ENCODE measurements around the gene CIT.
"Not testable (repeated sequence)": the region's sequence is repeated elsewhere in the genome, so short reads cannot be mapped to it uniquely, and the experiment has no call there.

Gene CIT, protein sequence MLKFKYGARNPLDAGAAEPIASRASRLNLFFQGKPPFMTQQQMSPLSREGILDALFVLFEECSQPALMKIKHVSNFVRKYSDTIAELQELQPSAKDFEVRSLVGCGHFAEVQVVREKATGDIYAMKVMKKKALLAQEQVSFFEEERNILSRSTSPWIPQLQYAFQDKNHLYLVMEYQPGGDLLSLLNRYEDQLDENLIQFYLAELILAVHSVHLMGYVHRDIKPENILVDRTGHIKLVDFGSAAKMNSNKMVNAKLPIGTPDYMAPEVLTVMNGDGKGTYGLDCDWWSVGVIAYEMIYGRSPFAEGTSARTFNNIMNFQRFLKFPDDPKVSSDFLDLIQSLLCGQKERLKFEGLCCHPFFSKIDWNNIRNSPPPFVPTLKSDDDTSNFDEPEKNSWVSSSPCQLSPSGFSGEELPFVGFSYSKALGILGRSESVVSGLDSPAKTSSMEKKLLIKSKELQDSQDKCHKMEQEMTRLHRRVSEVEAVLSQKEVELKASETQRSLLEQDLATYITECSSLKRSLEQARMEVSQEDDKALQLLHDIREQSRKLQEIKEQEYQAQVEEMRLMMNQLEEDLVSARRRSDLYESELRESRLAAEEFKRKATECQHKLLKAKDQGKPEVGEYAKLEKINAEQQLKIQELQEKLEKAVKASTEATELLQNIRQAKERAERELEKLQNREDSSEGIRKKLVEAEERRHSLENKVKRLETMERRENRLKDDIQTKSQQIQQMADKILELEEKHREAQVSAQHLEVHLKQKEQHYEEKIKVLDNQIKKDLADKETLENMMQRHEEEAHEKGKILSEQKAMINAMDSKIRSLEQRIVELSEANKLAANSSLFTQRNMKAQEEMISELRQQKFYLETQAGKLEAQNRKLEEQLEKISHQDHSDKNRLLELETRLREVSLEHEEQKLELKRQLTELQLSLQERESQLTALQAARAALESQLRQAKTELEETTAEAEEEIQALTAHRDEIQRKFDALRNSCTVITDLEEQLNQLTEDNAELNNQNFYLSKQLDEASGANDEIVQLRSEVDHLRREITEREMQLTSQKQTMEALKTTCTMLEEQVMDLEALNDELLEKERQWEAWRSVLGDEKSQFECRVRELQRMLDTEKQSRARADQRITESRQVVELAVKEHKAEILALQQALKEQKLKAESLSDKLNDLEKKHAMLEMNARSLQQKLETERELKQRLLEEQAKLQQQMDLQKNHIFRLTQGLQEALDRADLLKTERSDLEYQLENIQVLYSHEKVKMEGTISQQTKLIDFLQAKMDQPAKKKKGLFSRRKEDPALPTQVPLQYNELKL (N-terminal part only)

DNA sequence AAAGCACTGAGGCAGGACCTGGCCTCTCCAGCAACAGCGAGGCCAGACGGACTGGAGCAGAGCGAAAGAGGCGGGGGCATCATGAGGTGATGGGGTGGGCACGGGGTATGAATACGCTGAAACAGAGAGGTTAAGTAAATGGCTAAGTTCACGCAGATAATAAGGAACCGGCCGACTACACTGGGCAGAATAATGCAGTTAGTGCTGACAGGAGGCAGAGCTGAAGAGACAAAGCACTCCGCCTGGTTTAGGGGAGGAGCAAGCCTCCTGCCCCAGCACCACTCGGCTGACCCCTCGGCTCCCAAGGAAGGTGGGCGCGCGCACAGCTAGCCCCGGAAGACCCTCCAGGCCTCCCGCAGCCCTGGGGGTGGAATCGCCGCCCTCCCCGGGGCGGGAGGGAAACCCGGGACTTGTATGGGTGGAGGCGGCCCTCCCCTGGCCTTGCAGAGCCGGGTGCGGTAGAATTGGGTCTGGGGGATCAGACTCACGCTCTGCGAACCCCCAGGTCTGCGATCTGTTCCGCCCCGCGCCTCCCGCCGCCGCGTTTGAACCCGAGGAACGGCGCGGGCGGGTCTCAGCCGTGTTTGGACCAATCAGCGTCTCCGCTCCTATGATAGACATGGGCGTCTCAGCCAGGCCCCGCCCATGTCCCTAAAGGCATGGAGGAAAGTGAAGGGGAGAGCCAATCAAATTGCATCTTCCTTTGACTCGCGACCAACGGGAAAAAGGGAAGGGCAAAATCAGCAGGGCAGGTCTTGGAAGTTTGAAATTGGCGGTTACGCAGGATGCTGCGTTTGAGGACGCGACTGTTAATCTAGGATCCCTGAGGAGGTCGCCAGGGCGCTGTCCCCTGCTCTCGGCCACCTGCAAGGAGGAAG lies at the start of gene CIT:
Gene CIT (minus strand): TSS at position 560 of the 878 bp plus-strand sequence. CDS start 1,152 bp downstream, outside the sequence.
- peak; percentile 69 for DNase-seq (ENCODE audit: low read depth)

DNA sequence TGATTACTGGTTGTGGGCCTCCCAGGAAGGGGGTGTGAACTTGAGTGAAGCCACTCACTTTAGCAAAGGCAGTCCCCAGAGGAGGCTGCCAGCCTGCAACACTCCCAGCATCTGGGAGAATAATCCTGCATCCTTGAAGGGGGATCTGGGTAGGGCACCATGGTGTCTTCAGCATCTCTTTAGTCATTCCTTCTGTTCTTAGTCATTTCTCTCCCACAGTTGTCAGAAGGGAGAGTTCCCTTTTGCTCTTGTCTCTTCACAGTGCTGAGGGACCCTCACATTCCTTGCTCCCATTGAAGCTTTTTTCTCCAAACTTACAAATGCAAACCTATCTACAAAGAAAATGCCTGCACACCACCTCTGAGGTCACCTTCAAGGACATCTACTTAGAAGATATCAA lies 48.1 kb upstream of the CIT start:
- DNase-seq (ENCODE audit: low read depth): no peak

DNA sequence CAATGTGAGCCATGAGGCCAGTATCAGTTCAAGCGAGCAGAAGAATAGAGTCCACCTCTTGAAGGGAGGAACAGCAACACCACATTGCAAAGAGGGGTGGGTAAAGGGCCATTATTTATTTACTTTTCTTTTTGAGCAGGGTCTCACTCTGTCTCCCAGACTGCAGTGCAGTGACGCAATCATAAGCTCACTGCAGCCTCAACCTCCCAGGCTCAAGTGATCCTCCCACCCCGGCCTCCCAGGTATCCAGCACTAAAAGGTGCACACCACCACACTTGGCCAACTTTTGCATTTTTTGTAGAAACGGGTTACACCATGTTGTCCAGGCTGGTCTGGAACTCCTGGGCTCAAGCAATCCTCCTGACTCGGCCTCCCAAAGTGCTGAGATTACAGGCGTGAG lies 42.9 kb upstream of the CIT start:
- no peak for DNase-seq (ENCODE audit: low read depth)

DNA sequence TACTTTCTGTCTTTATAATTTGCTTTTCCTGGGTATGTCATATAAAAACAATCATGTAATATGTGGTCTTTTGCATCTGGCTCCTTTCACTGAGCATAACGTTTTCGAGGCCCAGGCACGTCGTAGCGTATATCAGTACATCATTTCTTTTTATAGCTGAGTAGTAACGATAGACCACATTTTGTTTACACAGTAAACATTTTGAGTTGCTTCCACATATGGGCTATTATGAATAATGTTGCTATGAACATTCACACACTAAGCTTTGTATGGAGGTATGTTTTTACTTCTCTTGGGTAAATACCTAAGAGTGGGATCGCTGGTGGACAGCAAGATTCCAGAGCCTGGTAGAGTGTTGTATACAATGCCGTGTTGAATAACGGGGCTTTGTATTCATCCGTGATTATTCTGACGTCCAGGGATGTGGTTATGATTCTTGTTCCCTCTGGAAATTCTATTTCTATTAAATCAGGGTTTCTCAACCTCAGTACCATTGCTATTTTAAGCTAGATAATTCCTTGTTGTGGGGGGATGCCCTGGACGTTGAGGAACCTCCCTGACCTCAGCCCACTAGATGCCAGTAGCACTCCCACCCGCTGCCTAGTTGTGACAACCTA lies 38.9 kb upstream of the CIT start:
- DNase-seq (ENCODE audit: low read depth): no peak

DNA sequence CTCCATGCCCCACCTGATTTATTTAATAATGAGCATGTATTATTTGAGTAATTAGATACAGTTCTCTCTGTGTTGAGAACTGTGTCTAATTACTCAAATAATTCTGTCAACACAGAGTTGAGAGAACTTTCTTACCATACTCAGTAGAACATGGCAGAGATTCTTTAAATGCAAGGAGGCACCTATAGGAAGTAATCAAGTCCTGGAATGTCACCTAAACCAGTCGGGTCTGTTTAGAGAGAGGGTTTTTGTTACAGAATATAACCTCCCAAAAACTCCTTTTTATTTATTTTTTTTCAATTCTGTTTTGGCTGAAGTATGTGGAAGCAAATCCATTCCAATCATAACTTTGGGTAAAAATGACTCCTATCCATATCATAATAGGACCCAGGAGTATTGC lies 37.5 kb upstream of the CIT start:
- no peak for DNase-seq (ENCODE audit: low read depth)

DNA sequence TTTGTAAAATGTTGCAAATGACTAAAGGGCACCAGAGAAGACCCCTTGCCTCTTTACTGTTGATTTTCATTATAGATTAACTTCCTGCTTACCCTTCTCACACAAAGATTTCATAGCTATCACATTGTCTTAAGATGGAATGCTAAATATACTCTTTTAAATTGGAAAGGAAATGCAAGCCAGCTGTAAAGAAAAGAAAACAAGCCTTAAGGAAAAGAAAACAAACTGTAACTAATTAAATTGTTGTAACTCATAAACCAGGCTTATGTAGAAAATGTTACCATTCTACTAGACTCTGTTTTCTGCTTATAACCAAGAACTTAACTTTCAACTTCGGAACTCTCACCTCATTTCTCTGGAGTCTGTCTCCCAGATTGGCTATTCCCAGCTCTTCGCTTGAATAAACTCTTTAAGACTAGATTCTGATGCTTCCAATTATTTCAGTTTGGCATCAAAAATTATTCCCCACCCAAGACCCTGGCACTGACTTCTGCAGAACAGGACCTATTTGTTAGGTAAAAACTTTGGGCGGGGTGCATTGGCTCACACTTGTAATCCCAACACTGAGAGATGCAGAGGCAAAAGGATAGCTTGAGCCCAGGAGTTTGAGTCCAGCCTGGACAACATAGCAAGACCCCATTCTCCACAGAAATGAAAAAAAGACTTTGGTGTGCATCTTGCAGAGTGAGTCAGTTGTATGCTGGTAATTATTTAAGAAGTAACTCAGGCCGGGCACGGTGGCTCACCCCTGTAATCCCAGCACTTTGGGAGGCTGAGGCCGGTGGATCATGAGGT lies 36.6 kb upstream of the CIT start:
- no peak for DNase-seq (ENCODE audit: low read depth)

DNA sequence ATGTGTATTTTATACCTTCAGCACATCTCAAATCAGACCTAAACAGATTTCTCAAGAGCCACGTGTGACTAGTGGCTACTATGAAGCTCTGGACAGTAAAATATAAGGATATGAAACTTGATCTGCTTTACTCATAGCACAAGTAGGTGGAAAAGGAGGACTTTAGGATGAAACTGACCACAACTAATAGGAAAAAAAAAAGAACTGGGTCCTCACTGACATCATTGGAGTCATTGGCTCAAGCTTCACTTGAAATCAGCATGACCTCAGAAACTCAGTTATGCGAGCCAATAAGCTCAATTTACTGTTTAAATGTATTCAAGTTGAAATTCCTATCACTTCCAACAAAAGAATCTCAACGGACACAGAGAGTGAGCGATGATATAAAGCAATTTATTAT lies 34.1 kb upstream of the CIT start:
- DNase-seq (ENCODE audit: low read depth): no peak

DNA sequence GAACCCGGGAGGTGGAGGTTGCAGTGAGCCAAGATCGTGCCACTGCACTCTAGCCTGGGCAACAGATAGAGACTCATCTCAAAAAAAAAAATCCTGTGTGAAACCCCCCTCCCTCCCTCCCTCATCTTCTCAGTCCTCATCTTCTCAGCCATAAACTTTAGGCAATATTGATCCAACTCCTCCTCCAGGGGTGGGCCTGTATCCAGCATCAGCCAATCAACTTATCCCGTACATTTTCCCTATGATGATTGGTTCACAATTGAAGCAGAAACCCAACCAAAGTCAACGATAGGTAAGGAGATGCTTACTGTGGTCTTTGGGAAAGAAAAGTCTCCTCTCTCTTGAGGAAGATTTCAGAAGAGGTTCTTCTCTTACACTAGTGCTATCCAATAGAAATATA lies 33.5 kb upstream of the CIT start:
- DNase-seq (ENCODE audit: low read depth): no peak

DNA sequence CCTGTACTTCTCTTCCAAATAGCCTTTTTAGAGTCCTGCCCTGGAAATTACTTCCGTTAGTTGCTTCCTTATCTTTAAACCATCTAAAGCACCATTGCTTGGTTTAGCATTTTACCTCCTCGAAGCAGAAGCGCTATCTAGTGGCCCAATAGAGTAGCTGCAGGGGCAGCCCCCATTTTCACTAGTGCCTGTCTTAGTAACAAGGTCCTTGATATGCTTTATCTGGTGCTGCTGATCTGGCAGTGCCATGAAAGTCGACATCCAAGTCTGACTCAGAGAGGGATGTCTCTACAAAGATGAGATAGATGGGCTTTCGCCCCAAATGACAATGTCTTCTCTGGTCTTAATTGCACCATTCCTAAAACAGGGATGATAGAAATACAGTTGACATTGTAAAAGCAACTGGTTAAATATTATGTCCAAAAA lies 25.0 kb upstream of the CIT start:
- peak; percentile 44 for DNase-seq (ENCODE audit: low read depth)

DNA sequence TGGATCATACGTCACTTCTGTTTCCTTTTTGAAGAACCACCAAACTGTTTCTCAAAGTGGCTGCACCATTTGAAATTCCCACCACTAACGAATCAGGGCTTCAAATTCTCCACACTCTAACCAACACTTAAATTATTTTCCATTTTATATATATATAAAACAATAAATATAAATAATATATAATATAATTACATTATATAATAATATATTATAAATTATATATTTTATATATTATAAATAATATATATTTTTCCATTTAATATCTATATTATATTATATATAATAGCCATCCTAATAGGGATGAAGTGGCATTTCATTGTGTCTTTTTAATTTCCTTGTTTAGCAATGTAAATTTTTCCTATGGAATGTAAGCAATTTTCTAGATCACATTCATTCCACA lies 24.6 kb upstream of the CIT start:
- no peak for DNase-seq (ENCODE audit: low read depth)

DNA sequence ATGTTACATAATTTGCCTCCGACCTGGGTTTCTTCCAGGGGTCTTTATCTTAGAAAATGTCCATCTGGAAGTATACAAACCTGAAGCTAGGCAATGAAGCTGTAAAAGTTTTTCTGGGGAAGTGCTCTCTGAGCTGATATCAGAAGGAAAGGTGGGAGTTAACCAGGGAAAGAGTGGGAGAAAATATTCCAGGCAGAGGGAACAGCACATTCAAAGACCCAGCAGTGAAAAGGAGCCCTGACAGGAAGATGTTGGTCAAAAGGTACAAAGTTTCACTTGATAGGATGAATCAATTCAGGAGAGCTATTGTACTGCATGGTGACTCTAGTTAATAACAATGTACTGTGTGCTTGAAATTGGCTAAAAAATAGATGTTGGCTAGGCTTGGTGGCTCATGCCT lies 17.8 kb upstream of the CIT start:
- no peak for DNase-seq (ENCODE audit: low read depth)

DNA sequence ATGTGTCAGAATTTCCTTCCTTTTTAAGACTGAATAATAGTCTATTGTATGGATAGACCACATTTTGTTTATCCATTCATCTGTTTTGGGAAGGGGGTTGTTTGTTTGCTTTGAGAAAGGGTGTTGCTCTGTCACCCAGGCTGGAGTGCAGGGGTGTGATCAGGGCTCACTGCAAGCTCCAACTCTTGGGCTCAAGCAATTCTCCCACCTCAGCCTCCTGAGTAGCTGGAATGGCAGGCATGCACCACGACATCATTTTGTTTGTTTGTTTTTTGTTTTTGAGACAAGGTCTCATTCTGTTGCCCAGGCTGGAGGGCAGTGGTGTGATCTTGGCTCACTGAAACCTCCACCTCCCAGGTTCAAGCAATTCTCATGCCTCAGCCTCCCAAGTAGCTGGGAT lies 15.5 kb upstream of the CIT start:
- not testable (repeated sequence) for DNase-seq (ENCODE audit: low read depth)

DNA sequence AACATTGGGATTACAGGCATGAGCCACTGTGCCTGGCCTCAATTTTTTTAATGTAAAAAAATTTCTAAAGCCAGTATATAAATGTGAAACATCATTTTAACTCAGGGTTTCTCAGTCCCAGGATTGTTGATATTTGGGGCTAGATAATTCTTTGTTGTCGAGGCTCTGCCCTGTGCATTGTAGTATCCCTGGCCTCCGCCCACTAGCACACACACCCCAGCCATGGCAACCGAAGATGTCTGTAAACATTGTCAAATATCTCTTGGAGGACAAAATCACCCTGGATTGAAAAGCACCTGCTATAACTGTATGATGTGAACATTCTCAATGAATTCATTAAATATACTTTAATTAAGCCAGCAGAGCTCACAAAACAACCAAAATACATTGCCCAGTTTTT lies 8.4 kb upstream of the CIT start:
- no peak for DNase-seq (ENCODE audit: low read depth)

DNA sequence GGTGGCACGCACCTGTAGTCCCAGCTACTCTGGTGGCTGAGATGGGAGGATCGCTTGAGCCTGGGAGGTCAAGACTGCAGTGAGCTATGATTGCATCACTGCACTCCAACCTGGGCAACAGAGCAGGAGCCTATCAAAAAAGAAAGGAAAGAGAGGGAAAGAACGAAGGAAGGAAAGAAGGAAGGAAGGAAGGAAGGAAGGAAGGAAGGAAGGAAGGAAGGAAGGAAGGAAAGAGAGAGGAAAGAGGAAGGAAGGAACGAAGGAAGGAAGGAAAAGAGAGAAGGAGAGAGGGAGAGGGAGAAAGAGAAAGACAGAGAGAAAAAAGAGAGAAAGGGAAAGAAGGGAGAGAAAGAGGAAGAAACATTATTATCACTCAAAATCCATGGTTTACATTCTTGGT lies 6.7 kb upstream of the CIT start:
- DNase-seq (ENCODE audit: low read depth): not testable (repeated sequence)

DNA sequence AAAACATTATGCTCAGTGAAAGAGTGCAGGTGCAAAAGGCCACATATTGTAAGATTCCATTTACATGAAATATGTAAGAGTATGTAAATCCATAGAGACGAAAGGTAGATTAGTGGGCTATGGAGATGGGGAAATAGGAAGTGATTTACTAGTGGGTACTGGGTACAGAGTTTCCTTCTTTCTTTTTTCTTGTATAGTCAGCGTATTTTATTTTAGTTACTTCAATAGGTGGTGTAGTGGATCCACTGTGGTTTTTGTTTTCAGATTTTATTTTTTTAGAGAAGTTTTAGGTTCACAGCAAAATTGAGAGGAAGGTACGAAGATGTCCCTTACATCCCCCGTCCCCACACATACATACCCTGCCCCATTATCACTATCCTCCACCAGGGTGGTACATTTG lies 6.1 kb upstream of the CIT start:
- no peak for DNase-seq (ENCODE audit: low read depth)

DNA sequence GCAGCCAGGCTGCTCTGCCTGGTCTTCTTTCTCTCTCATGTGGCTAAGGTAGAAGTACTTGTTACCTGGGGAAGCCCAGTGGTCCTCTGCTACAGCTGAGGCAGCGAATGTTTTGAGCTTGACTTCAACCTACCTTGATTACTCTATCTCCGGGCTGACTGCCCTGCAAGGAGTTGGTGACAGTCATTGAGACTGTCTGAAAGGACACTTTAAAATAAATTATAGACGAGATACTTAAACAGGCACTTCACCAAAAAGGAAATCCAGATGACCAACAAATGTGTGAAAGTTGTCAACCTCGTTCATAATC lies 474 bp upstream of the CIT start:
- no peak for DNase-seq (ENCODE audit: low read depth)

DNA sequence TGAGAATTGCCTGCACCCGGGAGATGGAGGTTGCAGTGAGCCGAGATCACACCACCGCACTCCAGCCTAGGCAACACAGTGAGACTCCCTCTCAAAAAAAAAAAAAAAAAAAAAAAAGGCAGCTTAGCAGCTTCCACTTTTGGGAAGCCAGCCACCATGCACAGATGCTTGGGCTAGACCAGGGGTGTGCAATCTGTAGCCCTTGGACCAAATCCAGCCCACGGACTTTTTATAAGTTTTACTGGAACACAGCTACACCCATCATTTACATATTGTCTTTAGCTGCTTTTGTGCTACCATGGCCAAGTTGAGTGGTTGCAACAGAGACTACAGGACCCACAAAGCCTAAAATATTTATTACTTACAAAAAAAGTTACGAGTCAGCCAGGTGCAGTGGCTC lies 6.7 kb downstream of the CIT start:
- no peak for DNase-seq (ENCODE audit: low read depth)

DNA sequence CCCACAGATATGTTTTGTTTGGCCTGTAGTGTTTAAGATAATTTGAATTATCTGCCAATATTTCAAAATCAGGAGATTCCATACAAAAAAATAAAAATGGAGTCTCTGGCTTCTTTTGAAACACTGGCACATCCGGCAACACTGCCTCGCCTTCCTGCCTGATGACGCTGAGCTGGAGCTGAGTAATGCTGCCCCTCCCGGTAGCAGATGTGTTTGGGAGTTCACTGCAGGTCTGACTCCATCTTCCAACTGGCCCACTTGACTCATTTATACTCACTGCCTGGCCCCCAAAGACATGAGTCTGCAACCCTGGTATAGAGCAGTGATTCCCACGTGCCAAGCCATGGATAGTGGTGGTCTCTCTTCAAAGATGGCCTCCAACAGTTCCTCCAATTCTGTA lies 7.4 kb downstream of the CIT start:
- no peak for DNase-seq (ENCODE audit: low read depth)

DNA sequence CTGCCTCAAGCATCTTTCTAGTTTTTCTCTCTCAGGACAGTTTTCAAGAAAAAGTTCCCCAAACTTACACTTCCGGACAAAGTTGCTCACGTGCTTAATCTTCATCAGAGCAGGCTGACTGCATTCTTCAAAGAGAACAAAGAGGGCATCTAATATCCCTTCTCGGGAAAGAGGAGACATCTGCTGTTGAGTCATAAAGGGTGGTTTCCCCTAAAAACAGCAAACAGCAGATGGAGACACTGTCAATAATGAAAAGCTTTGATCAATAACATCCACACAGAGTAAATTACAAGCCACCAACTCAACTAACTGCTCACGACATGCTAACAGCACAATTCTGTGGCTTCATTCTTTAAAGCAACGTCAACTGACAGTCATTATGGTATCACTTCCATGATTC lies 8.1 kb downstream of the CIT start:
- no peak for DNase-seq (ENCODE audit: low read depth)

DNA sequence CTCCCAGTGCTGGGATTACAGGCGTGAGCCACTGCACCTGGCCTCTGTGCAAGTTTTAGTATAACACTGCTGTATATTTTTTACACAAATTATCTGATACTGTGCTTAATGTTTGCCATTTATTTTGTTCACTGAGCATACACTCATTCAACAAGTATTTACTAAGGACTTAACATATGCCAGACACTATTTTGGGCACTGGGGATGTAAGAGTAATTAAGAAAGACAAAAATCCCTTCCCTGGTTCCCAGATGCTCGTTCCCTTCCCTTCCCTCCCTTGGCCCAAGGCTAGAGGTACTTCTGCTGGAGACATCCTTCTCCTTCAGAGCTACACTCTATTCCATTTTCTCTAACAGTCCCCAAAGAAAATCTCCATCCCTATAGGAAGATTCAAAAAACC lies 12.5 kb downstream of the CIT start:
- no peak for DNase-seq (ENCODE audit: low read depth)
